GM18511 (cell line): ENCODE results near the gene AKAP6.

Experiments used
- ATAC-seq: cut with Tn5 transposase; IDR thresholded peaks from one replicate; pipeline ENCODE4 v1.9.1; 2021; ENCODE audit warnings: mild to moderate bottlenecking, moderate library complexity; ENCODE audit not compliant: unreplicated experiment

AKAP6 gene

DNA sequence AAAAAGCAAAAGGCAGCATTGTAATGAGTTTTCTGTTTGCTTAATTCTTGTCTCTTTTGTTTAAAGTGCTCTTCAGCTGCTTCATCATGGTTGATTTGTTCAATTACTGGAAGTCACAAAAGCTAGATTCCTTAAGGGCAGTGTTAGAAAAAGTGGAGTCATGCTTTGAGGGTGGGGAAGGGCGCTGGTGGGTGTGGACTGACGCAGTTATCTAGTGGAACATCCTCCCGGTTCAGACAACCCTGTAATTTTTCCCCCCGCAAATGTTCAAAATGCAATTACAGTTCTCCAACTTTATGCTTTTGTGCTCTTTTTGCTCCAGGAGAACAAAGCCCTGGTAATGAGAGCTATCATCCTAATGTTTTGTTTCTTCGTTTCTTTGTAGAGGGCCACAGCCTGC, 2.1 kb downstream of the AKAP6 start:
- no peak for ATAC-seq

DNA sequence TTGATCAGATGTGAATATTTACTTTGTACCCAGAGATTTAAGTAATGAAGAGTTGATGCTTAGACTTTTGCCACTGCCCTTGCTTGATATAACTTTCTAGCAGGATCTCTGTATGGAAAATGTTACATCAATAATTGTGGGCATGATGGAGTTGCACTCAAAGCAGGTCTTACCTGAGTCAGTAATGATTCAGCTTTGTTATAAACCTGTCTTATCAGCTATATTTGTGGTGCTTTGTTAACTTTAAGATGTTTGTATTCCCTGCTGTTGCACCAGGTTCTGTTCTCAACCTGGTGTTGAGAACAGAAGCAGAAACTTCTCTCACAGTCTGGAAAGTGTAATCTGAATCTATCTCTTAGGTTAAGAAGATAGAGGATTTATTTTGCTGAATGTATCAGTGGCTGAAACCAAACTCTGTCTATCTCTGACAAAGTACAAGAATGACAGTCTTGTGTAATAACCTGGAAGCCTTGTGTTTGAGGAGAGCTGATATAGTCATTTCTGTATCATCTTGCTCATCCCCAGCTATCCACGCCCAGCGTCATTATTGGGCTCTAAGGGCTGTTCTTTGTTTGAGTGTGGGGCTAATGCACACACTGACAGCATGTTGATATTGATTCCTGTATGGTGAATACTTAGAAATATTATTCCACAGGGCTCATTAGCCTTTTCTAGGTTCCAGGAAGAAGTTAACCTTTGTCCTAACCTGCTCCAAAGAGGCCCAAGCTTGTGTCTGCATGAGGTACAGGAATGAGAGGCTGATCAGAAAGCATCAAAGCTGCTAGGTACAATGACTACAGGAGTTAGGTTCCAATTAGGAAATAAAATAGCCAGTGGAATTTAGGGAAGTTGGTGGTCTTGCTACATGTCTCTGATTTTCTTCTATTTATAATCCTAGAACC, 3.6 kb downstream of the AKAP6 start:
- no peak for ATAC-seq

DNA sequence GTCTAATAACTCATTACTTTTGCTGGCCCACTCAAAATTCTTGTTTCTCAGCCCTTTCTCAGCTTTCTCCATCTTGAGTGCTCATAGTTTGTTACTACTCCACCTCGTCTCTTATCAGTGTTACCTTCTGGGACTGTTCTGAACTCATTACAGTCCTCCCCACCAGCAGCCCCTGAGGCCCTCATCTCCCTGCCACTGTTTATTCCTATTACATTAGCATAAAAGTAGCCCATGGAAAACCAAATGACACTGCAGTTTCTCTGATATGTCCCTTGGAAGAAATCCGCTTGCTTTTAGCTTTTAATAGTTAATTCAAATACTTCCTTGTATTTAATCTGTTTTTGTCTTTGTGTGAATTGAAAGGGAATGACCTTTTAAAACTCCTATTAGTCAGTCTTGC, 7.6 kb downstream of the AKAP6 start:
- ATAC-seq: no peak

DNA sequence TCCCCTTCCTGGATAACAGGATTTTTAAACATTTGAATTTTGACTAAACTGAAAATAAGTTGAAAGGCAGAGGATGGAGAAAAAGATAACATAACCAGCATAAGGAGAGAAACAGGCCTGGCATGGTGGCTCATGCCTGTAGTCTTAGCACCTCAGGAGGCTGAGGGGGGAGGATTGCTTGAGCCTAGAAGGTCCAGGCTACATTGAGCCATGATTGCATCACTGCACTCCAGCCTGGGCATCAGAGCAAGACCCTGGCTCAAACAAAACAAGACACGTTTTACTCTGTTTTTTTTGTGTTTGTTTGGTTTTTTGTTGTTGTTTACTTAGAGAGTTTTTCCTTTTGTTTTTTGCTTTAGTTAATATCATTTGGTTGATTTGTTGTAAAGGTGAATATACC, 8.7 kb downstream of the AKAP6 start:
- no peak for ATAC-seq

DNA sequence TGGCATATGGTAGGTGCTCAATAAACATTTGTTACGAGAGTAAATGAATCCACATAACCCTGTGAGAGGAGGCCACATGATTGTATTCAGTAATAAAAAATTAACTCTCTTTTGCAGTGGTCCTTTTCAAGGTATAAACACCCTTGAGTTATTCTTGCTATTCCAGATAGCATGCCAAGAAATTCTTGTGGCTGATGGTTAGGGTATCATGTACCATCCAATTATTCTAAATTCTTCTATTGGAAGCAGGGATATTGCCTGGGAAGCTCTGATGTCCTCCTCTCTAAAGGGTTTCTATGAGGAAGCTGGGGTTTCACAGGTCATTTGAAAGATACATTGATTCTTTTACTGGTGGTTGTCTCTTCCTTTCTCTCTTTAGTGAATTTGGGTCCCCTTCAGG, 10.1 kb downstream of the AKAP6 start:
- no peak for ATAC-seq

DNA sequence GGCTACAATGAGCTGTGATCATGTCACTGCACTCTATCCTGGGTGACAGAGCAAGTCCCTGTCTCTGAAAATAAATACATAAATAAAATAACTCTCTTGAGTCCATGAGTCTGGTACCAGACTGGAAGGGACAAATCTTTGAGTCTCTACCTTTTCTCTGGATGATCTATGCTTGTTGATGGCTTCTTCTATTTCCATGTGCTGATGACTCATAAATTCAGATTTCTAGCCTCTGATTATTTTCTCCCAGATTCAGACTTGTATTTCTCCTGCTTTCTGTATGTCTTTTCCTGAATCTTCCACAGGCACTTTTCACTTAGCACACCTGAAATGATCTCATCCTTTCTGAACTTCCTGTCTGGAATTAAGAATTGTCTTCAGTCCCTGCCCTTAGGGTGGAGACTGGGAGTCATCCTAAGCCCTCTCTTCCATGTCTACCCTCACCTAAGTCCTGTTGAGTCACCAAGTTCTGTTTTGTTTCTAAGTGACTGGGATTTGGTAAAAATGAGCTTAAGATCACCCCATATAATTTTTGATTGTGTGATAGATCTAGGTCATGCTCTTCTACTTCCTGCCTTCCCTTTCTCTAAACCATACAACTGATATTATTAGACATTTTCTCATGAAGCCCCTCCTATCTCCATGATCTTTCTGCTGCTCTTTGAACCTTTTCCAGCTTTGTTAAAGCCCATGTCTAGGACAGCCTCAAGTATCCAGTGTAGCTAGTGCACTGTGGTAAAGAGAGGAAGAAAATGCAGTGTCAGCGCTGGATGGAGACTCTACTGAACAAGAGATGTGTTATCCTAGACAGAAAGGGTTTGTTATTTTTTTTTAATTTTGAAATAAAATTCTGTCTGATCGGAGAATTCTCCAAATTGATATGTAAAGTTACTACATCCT, 13.1 kb downstream of the AKAP6 start:
- no peak for ATAC-seq

DNA sequence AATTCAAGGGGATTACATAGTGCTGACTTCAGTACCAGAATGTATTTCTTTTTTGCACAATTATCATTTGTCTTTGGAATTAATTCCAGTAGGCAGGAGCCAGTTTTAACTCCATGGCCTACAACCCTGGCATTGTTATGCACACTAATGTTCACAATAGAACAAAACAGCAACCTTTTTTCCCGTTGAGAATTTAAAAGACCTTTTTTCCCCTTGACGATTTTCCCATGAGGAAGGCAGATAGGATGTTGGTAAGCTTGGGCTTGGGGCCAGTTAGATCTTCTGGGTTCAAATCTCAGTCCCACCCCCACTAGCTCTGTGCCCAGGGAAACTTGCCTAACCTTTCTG, 13.7 kb downstream of the AKAP6 start:
- no peak for ATAC-seq

DNA sequence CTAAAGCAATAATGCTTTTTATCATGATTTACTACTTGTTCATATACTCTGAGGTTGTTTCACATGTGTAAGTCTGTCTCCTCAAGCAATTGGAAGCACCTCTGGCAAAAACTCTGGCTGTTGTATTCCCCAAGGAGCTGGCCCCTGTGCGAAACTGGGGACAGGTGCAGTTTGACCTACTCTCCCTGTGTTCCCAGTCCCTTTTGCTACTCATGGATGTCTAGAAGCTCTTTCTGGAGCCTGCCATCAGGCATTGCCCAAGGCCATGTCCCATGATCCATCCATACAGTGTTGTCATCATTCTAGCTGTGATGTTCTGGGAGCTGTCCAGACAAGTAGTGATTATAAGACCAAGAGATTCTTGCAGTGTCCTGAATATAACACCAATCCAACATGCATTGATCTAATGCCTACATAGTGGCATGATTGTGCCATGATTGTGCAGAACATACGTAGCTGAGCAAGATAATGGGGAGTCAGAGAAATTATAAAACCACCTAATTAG, 14.9 kb downstream of the AKAP6 start:
- ATAC-seq: no peak

DNA sequence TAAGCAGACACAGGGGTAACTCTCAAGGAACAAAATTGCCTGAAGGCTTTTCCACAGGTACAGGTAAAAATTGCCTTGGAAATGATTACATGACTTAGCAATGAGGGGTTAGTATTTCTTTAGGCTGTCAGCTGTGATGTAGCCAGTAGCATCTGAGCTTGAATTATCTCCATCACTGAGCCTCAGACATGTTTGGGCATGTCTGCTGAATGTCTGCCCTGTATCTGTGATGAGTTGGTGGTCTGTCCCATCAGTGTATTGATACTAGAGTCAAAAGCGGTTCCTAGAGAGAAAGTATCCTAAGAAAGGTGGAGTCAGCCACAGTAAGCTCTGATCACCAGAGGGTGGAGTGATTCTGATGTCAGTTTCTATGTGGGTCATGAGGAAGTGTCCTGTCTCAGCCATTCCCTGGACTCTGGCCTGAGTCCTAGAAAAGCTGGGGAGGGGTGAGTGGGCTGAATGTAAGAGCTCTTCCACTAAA, 16.3 kb downstream of the AKAP6 start:
- no peak for ATAC-seq

DNA sequence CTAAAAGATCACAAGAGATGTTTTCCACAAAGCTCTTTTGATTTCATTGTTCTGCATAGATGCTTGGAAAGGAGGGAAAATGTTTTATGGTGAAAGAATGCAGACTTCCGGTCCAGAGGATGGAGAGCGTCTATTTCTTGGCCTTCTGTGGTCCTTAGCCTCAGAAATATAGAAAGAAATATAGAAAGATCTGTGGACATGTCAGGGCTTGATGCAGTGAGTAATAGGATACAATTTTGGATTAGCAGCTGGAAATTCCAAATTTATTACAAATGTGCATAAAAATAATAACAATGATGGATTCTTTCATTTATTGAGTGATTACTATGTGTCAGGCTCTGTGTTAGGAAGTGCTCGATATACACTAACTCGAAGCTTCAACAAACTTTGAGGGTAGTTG, 20.2 kb downstream of the AKAP6 start:
- ATAC-seq: no peak

DNA sequence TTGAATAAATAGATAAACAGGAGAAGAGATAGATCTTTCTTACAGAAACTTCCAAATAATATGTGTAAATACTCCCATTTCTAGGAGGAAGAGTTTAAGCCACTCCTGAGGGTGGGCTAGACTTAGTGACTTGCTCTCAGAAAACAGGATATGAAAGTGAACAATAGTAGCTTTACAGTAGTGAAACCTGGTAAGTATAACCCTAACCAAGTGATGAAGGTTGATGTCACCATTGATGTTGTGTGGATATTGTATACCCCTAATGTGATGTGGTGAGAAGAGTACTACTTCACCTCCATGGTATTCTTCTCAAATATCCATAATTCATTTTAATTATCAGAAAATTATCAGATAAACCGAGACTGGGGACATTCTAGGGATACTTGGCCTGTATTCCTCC, 20.9 kb downstream of the AKAP6 start:
- ATAC-seq: peak; percentile 98

DNA sequence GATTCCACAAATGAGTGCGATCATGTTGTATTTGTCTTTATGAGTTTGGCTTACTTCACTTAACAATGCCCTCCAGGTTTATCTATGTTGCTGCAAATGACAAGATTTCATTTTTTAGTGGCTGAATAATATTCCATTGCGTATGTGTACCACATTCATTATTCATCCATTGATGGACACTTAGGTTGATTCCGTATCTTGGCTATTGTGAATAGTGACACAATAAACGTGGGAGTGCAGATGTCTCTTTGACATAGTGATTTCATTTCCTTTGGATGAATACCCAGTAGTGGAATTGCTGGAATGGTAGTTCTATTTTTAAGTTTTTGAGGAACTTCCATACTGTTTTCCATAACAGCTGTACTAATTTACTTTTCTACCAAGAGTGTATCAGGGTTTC, 23.5 kb downstream of the AKAP6 start:
- ATAC-seq: no peak

DNA sequence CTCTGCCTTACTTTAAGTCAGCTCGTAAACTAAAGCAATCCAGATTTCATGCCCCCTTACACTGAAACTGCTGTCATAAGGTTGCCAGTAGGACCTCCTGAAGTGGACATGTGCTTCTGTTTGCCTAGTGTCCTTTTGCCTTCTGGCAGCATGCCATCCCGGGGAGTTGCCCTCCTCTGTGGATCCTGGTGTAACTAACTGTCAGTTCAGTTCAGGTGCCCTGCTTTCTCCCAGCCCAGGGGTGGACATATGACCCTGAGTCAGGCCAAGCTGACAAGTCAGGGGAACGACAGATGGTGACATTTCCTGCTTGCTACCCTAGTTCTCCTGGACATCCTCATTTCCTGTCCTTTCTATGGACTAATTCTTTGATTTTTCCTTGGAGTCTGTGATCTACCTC, 25.6 kb downstream of the AKAP6 start:
- no peak for ATAC-seq

DNA sequence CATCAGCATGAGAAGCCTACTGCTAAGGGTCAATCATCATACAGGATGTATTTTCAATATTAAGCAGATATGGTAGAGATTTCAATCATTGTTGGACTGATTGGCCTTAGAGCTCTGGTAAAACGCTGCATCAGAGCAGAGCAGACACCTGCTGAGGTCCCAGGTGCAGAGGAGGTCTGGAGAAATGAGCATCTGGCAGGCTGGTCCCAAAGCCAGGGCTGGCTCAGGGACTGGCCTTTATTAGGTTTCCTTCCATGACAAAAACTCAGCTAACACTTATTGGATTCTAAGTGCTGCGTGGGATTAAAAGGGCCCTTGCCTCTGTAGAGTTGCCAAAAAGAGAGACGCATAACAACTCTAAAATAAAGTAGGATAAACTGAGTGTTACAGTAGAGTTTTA, 29.7 kb downstream of the AKAP6 start:
- ATAC-seq: no peak

DNA sequence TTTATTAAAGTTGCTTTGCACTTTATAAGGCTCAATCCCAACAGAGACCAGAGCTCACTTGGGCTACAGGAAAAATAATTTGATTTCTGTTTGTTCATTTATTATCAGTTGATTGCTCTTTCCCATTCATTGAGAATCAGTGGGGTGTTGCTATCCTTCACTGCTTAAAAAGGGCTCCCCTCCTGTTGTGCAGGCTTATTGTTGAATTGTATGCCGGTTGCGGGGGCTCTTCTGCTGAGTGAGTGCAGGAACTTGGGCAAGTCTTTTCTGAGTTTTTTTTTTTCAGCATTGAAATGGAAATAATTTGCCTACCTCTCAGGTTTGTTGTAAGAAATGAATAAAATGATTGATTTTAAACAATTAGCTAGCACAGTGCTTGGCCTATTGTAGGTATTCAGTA, 32.6 kb downstream of the AKAP6 start:
- no peak for ATAC-seq

DNA sequence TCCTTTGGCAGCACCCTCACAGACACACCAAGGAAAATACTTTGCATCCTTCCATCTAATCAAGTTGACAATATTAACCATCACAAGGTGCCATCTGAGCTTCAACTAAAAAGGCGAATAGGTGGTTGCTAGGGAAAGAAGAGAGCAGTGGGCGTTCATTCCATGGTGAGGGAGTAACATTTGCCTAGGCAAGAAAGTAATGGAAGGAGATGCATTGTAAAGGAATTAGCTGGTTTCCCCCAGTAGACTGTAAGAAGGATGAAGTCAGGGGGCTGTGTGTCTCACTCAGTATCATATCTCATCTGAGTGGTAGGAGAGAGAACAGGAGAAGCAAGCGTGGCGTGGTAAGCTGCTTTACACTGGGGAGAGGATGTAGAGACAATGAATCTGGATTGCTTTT, 34.7 kb downstream of the AKAP6 start:
- no peak for ATAC-seq

DNA sequence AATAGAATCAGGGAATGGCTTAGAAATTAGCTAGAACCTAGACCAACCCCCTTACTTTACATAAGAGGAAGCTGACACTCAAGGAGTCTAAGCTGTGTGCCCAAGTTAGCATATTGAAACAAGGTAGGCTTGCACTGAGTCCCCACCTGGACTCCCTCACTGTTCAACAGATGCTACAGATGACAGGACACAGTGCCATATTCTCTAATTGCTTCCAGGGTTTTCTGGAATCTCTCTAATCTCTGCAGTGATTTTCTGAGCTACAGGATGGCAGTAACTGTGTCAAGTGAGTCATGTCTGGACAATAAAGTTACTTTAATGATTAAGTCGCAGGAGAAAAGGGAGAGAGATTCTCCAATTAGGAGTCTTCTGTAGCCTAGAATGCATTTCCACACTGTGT, 35.8 kb downstream of the AKAP6 start:
- ATAC-seq: no peak

DNA sequence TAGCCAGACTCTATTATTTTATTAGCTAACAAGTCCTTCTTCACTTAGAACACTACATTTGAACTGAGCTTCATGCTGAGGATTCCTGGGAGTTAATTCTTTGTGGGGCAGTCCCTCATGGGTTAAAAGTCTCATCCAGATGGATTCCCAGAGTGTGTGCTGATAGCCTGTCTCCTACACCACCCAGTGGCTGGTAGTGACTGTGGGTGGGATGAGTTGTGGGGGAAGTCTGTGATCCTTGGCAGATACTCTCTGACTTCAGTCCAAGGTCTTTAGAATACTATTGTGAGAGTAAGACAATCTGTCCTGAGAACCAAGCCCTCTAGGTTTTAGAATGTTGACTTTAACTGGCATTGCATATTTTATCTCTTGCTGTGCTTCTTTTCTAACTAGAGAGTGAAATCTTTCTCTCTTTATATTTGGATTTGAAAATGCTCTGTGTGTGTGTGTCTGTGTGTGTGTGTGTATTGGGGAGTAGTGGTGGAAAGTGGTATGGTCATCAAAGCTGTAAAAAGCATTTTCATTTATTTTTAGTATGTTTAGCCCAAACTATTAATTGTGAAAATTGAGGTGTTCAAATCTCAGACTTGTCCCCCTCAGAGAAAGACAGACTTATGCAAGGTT, 37.3 kb downstream of the AKAP6 start:
- ATAC-seq: no peak

DNA sequence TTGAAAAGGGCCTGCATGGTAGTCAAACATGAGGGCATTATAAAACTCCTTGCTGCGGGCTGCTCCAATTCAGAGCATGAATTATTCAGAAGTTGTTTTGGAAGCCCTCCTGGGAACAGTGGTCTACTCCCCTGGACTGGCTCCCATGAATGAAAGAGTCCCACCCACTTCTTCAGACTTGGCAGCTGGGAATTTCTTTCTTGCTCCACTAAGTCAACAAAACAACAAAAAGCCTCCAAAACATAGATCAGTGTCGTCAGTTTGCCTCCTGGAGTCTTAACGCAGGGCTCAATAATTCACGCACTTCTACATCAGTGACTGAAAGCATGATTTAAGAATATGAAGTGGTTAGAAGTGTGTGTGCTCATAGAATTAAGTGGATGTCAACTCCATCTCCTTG, 37.9 kb downstream of the AKAP6 start:
- ATAC-seq: no peak

DNA sequence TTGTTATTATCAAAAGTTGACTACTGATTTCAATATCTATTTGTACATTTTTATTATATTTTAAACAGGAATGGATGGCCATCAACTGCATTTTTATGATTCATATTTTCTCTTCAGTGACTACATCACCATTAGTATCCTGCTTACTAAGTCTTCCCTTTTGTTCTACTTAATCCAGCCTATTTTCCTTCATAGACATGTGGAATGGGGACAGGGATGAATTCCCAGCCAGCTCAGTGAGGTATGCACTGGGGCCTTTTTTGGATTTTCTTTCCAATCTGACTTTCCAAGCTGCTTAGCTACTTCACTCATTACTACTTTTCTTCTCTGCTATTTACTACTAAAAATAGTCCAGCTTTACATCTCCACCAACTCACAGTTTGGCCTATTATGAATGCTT, 38.4 kb downstream of the AKAP6 start:
- no peak for ATAC-seq

DNA sequence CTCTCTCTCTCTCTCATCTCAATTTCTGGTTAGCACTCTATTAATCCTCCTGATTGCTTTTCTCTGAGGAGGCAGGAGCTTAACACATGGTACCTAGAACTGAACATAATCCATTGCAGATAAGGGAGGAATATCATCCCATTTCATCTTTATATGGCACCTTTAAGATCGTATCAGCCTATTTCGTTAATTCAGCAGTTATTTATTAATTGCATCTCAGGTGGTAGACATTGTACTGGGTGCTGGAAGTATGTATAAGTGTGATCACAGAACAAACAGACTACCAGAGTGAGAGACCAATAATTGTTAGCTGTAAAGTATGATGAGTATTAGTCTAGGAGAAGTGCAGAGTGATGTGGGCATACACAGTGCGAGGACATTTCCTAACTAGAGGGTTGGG, 39.0 kb downstream of the AKAP6 start:
- ATAC-seq: no peak
